Hematopoietic multipotent progenitor cell treated with erythropoietin and hydrocortisone succinate and interleukin-3 and kit ligand, for 8 days (in vitro differentiated cells): ENCODE results near the gene OPRD1.
"Not testable (repeated sequence)": the region's sequence is repeated elsewhere in the genome, so short reads cannot be mapped to it uniquely, and the experiment has no call there.

Source experiments
- DNase-seq: peaks from one replicate; pipeline ENCODE4 v3.0.0-alpha.2; 2015

Gene OPRD1

GRCh38 chr1:28811766-28812668 is at the start of gene OPRD1:
OPRD1 (plus strand) TSS chr1:28812170; CDS start chr1:28812384, 214 bp downstream.
- DNase-seq: no peak

GRCh38 chr1:28766532-28767183 is 45.3 kb upstream of the OPRD1 start:
- no peak for DNase-seq

GRCh38 chr1:28770601-28771165 is 41.3 kb upstream of the OPRD1 start:
- no peak for DNase-seq

GRCh38 chr1:28771921-28772320 is 40.0 kb upstream of the OPRD1 start:
- not testable (repeated sequence) for DNase-seq

- no peak for DNase-seq
Measured at GRCh38 chr1:28773105-28773504, 38.9 kb upstream of the OPRD1 start.

- peak; percentile 85 for DNase-seq
Measured at GRCh38 chr1:28775121-28775942, 36.6 kb upstream of the OPRD1 start.

- DNase-seq: no peak
Measured at GRCh38 chr1:28776341-28776740, 35.6 kb upstream of the OPRD1 start.

GRCh38 chr1:28778021-28778420 is 33.9 kb upstream of the OPRD1 start:
- no peak for DNase-seq

- DNase-seq: no peak
Measured at GRCh38 chr1:28779751-28780408, 32.1 kb upstream of the OPRD1 start.

- no peak for DNase-seq
Measured at GRCh38 chr1:28781305-28781704, 30.7 kb upstream of the OPRD1 start.

GRCh38 chr1:28782011-28782410 is 30.0 kb upstream of the OPRD1 start:
- DNase-seq: no peak

GRCh38 chr1:28783363-28783762 is 28.6 kb upstream of the OPRD1 start:
- no peak for DNase-seq

- no peak for DNase-seq
Measured at GRCh38 chr1:28789412-28789811, 22.6 kb upstream of the OPRD1 start.

- DNase-seq: no peak
Measured at GRCh38 chr1:28789816-28790215, 22.2 kb upstream of the OPRD1 start.

GRCh38 chr1:28790377-28791035 is 21.5 kb upstream of the OPRD1 start:
- no peak for DNase-seq

- not testable (repeated sequence) for DNase-seq
Measured at GRCh38 chr1:28791929-28792328, 20.0 kb upstream of the OPRD1 start.

GRCh38 chr1:28792644-28793121 is 19.3 kb upstream of the OPRD1 start:
- no peak for DNase-seq

- not testable (repeated sequence) for DNase-seq
Measured at GRCh38 chr1:28794582-28794981, 17.4 kb upstream of the OPRD1 start.

- no peak for DNase-seq
Measured at GRCh38 chr1:28796352-28797211, 15.4 kb upstream of the OPRD1 start.

GRCh38 chr1:28800324-28800723 is 11.6 kb upstream of the OPRD1 start:
- no peak for DNase-seq

GRCh38 chr1:28801461-28801860 is 10.5 kb upstream of the OPRD1 start:
- DNase-seq: no peak
